HG03520 (cell line): Measurements from ENCODE around the gene FRMD4B.

Experiments
- ATAC-seq: cut with Tn5 transposase; IDR thresholded peaks from one replicate; pipeline ENCODE4 v1.9.1; 2021; ENCODE audit warnings: mild to moderate bottlenecking, moderate library complexity; ENCODE audit not compliant: unreplicated experiment

FRMD4B gene

DNA sequence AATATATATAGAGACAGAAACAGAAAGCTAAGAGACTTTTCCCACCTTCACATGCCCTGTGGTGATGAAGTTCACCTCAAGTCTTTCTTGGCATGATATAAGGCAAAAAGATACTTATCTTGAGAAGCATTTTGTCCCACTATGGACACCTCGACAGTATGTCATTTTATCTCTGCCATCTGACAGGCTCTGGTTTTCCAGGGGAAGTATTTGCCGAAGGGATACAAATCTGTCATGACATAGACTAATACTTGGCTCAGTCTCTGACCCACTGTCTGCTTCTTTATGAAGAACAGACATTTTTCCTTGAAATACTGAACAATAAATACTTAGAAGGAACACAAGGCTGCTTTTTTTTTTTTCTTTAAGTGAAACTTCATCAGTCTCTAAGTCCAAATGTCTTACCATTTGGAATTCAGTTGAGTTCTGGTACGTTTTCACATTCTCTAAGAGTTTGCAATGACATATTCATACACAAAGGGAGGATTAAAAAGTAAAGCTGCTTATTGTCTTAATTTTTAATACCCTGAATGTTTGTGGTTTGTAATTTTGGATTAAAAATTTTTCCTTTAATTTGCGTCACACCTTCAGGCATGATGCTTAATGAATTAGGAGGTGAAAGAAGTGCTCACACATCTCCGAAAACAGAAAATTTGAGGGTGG lies 175.7 kb downstream of the FRMD4B start:
- ATAC-seq: no peak

DNA sequence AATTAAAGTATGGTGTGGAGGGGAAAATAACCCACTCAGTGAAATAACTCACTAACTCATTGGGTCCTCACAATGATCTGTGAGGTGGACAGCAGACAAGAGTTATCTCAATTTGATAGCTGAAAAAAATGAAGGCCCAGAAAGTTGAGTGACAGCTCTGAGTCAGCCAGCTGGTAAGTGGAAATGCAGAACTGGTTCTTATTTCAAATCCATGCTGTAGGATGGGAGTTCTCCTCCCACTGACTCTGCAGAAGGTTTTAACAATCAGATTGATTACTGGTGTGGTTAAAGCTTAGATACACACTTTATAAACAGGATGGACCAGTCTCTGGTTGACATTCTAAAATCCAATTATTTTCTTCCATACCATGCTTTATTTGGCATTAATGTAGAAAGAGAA lies 176.5 kb downstream of the FRMD4B start:
- ATAC-seq: no peak

DNA sequence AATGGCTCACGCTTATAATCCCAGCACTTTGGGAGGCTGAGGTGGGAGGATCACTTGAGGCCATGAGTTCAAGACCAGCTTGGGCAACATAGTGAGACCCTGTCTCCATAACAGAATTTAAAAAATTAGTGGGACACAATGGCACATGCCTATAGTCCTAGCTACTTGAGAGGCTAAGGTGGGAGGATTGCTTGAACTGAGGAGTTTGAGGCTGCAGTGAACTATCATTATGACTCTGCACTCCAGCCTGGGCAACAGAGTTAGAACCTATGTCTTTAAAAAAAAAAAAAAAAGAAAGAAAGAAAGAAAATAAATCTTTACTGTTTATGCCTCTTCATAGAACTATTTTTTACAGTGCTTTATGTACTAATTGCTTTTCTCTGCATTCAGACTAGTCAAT lies 178.9 kb downstream of the FRMD4B start:
- ATAC-seq: no peak

DNA sequence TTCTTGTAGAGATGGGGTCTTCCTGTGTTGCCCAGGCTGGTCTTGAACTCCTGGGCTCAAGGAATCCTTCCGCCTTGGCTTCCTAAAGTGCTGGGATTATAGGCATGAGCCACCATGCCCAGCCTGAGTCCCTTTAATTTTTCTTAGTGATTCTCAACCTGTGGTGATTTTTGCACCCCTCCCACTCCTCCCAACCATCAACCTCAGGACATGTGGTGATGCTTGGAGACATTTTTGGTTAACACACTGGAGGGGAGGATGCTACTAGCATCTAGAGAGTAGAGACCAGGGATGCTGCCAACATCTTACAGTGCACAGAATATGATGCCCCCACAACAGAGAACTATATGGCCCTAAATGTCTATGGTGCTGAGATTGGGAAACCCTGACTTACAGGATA lies 180.5 kb downstream of the FRMD4B start:
- ATAC-seq: no peak

DNA sequence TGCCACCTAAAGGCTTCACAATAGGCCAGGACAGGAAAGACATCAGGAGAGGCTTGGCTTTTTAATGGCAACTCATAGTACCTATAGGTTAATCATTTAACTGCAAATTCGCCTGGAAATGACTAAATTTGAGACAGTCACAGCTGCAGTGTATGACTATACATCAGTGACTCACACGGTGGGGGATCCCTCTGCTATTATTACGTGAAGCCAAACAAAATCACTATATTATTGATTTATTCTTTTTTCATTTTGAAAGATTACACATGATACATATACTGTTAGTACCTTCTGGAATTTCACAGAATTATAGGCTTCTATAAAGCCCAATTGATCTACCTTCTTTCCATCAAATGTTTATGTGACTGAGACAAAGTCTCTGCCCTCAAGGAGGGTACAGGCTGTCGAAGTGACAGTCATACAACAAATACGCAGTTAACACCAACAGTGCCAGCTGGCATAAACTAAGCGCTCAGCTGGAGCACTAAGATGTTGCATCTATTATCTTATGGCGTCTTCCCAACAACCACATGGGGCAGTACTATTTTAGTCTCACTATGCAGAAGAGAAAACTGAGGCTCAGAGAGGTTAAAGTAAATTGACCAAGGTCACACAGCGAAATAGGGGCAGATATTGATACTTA lies 181.5 kb downstream of the FRMD4B start:
- ATAC-seq: peak; percentile 90

DNA sequence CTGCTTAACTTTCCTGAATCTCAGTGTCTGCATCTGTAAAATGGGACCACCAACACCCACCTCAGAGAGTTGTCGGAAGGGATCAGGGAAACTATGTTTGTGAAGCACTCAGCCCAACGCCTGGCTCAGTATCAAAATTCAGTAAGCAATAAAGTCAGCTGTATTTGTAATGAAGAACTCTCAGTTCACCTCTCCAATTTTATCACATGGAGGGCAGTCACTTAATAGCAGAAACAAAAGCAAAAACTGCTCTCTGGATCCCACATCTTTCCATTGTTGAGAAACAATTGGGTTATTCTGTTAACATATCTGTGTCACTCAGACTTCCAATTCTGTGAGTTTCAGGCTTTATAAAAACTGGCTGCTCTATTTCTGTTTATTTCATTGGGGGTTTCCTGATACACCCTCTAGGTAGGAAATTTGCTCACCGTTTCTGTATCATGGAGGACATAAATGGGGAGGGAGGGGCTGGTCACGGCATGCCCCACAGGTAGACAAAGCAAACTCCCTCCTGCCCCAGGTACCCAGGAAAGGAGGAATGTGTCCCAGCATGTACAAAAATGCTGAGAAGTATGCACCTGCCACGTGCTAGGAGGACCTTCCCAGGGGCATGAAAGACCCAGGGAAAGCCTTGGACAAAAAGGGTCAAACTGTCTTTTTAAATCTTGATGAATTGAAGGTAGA lies 182.1 kb downstream of the FRMD4B start:
- ATAC-seq: no peak

DNA sequence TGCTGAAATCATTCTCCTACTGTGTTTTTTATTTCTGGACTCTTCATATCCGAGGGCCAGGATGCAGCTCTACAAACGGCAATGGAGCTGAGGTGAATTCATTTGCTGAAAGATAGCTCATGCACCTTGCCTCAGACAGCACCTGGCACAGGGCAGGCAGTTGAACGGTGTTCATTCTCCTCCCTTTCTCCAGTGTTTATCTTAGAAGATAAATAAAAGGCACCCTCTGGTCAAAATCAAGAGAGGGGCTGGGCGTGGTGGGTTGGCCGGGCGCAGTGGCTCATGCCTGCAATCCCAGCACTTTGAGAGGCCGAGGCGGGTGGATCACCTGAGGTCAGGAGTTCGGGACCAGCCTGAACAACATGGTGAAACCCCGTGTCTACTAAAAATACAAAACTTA lies 184.2 kb downstream of the FRMD4B start:
- ATAC-seq: no peak

DNA sequence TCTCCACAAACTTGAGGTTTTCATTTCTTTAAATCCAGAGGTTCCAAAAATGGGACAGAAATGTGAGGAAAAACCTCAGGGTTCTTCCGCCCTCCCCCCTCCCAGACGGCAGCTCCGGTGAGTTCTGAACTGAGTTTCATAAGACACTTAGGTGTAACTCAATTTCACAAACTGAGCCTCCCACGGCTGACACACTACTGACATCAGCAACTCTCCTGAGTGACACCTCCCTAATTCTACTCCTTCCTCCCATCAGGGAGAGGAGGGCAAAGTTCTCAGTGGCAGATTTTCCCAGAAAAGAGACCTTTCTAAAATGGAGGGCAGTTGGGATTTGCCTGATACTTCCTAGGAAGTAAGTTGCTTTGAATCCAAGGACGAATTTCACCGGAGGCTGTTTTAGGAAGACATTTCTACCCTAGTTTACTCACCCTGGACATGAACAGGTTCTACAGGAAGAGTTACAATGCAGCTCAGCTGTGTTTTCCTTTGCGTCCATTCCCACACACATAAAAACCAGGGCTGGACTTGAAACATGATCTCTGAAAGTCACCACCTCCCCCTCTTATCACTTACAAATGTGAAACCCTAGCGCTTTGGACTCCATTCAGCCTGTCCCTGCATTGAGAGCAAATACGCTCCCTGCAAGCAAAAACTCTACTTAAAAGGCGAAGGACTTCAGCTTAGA lies 185.4 kb downstream of the FRMD4B start:
- no peak for ATAC-seq

DNA sequence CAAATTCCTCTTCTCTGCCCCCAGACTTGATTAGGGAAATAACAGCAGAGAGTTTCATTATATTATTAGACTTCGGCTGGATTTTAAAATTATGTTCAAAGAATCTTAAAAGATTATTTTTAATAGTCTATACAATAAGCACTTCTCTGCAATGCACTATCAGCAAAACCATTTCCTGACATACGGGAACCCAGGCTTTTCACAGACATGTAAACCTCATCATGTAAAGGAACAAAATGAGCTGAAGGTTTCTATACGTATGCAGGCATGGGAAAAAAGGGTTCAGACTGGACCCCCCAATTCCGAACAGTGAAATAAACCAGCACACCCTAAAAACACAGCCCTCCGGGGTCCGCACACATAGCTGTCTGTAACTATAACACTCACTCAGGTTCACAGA lies 185.9 kb downstream of the FRMD4B start:
- ATAC-seq: no peak

DNA sequence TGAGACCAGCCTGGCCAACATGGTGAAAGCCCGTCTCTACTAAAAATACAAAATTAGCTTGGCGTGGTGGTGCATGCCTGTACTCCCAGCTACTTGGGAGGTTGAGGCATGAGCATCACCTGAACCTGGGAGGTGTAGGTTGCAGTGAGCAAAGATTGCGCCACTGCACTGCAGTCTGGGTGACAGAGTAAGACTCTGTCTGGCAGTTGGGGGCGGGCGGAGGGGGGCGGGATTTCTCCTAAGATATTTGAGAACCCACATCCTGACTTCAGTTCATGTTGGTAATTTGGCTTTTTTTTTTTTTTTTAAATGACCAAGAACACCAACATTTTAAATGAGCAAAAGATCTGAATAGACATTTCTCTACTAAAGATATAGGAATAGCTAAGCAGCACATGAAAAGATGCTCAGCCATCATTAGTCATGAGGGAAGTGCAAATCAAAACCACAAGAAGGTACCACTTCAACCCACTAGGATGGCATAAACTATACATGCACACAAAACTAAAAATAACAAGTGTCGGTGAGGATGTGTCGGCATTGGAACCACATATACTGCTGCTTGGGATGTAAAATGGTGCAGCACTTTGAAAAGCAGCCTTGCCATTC lies 187.9 kb downstream of the FRMD4B start:
- no peak for ATAC-seq

DNA sequence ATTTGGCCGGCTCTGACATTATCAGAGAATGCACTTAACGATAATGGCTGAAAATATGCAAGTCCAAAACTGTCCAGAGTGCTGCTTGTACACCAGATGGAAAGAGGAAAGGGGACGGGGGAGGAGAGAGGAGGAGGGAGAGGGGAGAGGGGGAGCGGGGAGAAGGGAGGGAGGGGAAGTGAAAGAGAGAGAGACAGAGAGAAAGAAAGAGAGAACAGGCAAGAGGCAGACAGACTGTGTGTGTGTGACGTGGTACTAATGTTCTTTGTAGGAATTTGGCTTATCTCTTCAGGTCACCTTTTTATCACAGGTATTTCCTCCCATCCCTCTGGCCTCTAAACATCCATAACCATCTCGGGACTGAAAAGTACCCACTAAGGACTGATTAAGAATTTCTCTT lies 188.4 kb downstream of the FRMD4B start:
- no peak for ATAC-seq

DNA sequence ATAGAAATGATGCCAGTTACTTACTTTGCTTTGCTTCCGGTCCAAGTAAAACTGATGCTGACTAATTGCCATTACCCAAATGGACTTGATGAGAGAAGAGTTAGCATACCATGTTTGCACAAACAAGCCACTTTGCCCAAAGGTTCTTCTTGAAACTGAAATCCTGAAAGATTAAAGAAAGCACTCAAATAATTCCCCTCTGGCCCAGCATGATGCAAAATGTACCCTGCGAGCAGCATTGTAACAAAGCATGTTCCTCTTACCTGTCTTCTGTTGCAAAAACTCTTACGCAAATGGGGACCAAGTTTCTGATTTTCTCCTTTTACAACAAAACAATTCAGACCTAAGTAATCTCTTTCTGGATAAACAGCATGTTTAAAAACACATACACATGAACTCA lies 189.0 kb downstream of the FRMD4B start:
- ATAC-seq: no peak

DNA sequence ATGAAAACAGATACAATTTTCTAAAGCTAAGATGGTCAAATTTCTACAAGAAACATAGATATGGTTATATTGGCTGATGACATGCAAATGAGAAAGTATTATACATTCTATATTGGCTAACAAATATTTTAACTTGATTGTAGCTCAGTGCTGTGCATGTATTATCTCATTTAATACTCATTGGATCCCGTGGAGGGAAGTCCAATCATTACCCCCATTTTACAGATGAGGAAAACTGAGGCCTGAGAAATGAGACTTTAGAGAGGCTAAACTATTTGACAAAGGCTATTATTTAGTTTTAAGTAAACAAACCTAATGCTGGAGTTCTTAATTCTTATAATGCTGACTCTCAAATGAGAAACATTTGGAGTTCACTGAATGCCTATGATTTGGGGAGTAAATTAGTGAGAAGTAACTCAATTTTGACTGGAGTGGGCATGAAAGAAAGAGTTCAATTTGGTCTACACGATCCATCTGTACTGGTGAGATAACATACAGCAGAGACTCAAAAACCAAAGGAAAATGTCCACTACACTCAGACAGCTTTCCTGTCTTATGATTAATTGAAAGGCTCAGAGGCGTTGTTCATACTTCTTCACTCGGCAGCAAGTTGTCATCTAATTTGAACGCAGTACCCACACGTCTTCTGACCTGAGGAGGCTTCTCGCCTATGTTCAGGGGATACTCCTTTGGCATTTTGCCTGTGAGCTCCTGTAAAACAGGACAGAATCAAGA lies 191.3 kb downstream of the FRMD4B start:
- no peak for ATAC-seq

DNA sequence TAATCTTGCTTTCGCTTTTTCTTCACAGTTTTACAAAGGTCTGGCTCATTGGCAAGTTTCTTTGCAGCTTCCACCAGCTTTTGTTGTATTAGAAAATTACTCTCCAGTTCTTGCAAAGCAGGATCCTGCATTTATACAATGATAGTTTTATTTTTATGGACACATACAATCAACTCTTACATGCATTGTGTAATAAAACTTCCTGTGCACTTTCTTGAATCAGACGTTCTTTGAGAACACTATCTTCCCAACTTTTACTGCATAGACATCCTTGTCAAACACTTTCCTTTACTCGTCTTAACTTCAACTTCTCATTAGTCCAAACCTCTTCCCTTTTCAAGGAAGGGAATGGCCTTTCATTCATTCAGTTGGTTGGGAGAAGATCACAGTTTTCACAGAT lies 192.1 kb downstream of the FRMD4B start:
- ATAC-seq: no peak

DNA sequence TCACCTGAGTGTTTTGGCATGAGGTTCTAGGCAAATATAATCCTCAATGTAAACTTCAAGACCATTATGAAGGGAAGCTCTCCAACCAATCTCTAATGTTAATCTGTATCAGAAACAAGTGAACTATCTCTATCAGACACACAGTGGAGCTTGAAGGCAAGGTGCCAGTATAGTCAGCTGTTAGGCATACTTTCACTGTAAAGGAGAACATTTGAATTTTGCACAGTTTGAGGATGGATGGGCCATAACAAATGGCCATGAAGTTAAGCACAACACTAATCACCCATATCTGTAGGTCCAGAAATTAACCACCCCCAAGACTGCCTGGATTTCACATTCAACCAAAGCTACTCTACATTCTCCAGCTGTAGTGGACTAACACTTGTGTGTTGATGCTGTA lies 194.4 kb downstream of the FRMD4B start:
- ATAC-seq: no peak

DNA sequence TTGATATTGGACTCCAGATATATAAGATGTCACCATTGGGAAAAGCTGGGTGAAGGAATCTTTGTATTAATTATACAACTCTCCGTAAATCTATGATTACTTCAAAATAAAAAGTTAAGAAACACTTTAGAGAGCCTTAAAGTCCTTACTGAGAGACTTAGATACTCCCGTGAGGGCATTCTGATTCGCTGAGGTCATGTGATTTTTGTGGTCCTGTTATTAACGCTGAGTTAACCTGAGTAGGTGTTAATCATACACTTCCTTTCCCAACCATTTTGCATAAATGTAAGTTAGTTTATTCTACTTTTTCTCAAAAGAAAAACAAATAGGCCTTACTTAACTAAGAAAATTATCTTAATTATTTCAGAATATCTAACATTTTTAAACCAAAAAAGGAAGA lies 196.4 kb downstream of the FRMD4B start:
- no peak for ATAC-seq

DNA sequence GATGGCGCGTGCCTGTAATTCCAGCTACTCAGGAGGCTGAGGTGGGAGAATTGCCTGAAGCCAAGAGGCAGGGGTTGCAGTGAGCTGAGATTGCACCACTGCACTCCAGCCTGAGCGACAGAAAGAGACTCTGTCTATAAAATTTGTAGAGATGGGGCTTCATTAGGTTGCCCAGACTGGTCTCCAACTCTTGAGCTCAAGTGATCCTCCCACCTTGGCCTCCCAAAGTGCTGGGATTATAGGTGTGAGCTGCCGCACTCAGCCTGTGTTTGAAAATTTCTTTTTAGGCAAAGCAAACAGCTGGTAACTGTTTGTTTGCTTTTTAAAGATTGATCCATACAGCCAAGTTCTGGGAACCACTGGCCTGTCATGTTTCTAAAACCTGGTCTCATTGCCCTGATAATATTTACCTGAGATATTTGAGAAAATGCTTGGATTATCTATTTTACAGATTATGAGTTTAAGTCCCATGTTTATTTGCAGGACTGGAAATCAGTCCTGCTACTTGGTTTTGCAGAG lies 199.3 kb downstream of the FRMD4B start:
- ATAC-seq: no peak

DNA sequence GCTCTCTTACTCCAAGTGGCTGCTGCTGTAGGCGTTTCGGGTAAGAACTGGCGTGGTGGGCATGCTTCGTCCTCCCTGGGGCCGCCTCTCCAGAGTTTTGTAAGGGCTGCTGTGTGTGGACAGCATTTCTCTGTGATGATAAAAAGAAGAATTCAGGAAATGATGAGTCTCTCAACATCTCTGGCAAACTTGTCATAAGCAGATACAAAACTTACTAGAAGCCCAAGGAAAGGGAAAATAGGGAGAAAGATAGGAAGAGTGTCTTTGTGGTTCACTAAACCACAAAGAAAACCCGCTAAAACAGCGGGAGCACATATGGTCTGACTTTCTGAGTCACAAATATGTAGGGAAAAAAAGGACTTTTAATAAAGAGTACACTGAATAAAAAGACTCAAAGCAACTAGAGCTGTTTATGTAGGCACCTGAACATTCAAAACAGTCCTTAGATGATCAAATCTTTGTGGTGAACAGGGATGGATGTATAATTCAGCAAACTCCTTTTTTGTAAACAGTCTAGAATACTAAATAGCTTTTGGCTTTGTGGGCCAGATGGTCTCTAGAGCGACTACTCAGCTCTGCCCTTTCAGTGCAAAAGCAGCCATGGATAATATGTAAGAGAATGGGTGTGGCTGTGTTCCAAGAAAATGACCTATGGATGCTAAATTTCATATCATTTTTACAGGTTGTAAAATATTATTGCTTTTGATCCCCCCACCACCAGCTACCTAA lies 203.1 kb downstream of the FRMD4B start:
- no peak for ATAC-seq

DNA sequence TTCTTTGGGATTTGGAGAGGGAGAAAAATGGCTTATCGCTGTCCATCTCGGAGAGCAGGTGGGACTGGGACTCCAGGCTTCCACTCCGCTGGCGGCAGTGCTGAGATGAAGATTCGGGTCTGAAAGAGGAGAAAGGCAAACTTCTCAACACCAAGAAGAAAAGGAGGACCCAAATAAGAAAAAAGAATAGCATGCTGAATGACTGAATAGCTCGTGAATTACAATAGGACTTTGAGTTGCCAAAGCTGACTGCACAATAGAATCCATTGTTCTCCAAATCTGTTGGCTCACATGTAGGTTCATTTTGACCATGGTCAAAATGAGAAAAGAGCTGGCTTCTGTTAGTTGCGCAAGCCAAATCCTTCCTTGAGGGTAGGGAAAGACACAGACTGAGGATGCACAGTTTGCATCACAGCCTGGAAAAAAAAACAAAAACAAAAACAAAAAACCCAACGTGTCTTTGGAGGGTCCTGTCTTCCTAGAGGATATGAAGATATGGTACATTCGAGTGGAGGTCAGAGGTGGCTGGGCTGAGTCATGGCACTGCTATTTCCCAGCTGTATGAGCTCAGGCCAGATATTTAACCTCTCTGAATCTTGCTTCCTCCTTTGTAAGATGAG lies 204.2 kb downstream of the FRMD4B start:
- no peak for ATAC-seq
